Measurements from ENCODE around the gene ODAD3.

DNA sequence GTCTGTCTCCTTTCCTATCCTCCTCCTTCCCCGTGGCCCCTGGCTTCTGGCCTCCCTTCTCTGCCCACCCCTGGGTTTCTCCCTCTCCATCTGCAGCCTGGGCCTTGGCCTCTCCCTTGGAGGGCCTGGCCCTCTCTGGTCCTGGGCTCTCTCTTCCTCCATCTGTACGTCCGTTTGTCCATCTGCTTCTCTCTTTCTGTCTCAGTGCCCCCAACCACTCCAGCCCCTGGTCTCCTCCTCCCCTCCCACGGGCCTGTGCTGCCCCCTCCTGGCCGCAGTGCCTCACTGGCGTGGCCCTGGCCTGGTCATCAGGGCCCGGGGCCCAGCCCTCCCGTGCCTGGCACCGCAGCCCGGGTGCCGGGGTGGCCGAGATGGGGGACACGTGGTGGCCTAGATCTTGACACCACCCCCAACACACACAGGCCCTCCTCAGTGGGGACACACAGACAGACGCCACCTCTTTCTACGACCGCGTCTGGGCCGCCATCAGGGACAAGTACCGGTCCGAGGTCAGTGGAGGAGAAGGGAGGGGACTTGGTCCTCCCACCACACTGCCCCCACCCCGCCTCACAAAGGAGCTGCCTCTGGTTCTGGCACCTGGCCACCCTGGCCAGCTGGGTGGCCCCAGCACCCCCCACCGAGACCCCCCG is 11.9 kb upstream of the ODAD3 start:
- TF ChIP-seq EZH2phosphoT487 (IDR thresholded peaks at IDR 0.05; ENCODE audit: insufficient read depth, low read depth) (no peak), EZH2 (IDR thresholded peaks at IDR 0.05; ENCODE audit: insufficient read depth, poor library complexity, severe bottlenecking) (no peak)
